NCI-H446 (cell line): Measurements from ENCODE around the gene OS9.

Experiments
- DNase-seq, 2 experiments: peaks; one replicate each; lab custom pipeline; 2025; lab: John Stamatoyannopoulos, UW

The OS9 gene

GRCh38 chr12:57751788-57752667 lies 58.1 kb downstream of the OS9 start, which contains the start of gene CDK4:
Gene CDK4 (minus strand): TSS chr12:57752310. CDS start chr12:57751717, 593 bp downstream.
- peak; percentile 98 for DNase-seq

GRCh38 chr12:57752668-57753000 lies 58.7 kb downstream of the OS9 start:
- no peak for DNase-seq

- no peak for DNase-seq
These were observed 59.9 kb downstream of the OS9 start for GRCh38 chr12:57753756-57754337.

GRCh38 chr12:57754411-57755193 lies 60.7 kb downstream of the OS9 start, which contains the start of gene MARCHF9:
Gene MARCHF9 (plus strand): TSS chr12:57755103. CDS start chr12:57755529, 426 bp downstream.
- DNase-seq = peak in 1 of 2 experiments; percentile 52

GRCh38 chr12:57755194-57755453 lies 61.2 kb downstream of the OS9 start:
- DNase-seq = no peak

GRCh38 chr12:57755454-57756372 lies 61.8 kb downstream of the OS9 start:
- DNase-seq = no peak

- DNase-seq = no peak
These were observed 62.7 kb downstream of the OS9 start for GRCh38 chr12:57756406-57757341.

GRCh38 chr12:57757771-57758170 lies 63.8 kb downstream of the OS9 start:
- no peak for DNase-seq

GRCh38 chr12:57758552-57759359 lies 64.8 kb downstream of the OS9 start:
- no peak for DNase-seq

GRCh38 chr12:57759360-57759980 lies 65.5 kb downstream of the OS9 start:
- no peak for DNase-seq

- no peak for DNase-seq
These were observed 66.5 kb downstream of the OS9 start for GRCh38 chr12:57760347-57760982.

- no peak for DNase-seq
These were observed 67.6 kb downstream of the OS9 start for GRCh38 chr12:57761391-57761998.

GRCh38 chr12:57762463-57762862 lies 68.5 kb downstream of the OS9 start:
- no peak for DNase-seq

- no peak for DNase-seq
These were observed 70.1 kb downstream of the OS9 start for GRCh38 chr12:57763881-57764661.

- no peak for DNase-seq
These were observed 70.7 kb downstream of the OS9 start for GRCh38 chr12:57764662-57765002.

- no peak for DNase-seq
These were observed 71.2 kb downstream of the OS9 start for GRCh38 chr12:57765003-57765697.
